ENCODE measurements around the gene RASEF.

RASEF gene

DNA sequence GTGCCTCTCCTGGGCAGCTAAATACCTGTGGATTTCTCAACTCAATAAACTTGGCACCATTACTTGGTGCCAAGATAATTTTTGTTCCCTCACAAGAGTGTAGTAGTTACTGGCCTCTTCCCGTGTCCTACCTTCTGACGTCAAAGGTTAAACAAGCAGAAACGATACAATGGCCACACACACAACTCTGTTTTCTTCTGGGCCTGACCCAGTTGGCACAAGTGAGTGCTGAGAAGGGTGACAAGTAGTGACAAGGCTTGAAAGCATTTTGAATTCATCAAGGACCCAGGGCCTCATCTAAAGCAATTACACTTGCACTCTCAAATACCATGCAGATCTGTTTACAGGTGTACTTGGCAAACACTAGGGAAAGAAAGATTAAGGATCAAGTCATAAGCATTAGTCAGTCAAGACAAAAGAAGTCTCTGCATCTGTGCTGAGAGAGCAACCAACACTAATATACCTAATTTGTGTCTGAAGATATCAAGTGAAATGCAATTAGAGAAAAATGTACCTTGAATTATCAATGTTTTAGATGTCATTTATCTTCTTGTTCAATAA is 30.8 kb downstream of the RASEF start:
- Histone ChIP-seq H3K27ac (ENCODE audit: low read depth, low read length, severe bottlenecking) (no peak overlapping the region), H3K4me1 (ENCODE audit: control insufficient read depth, insufficient read depth, low read length, poor library complexity, severe bottlenecking) (peaks cover 15% of the 10 kb centered on the region), H3K36me3 (ENCODE audit: control insufficient read depth, insufficient read depth, low read length) (no peaks in the 10 kb centered on the region), H3K4me3 (ENCODE audit: extremely low read depth, insufficient read depth, low read length, poor library complexity, severe bottlenecking) (no peak overlapping the region), H3K9me3 (ENCODE audit: control insufficient read depth, low read length) (no peaks in the 10 kb centered on the region)
- 100% methylated on average over 2 of the region's 3 CpGs; no CpG with 5 or more reads in 1 of the 2 experiments for WGBS, 2 experiments (ENCODE audit: insufficient coverage in 2 of 2)

DNA sequence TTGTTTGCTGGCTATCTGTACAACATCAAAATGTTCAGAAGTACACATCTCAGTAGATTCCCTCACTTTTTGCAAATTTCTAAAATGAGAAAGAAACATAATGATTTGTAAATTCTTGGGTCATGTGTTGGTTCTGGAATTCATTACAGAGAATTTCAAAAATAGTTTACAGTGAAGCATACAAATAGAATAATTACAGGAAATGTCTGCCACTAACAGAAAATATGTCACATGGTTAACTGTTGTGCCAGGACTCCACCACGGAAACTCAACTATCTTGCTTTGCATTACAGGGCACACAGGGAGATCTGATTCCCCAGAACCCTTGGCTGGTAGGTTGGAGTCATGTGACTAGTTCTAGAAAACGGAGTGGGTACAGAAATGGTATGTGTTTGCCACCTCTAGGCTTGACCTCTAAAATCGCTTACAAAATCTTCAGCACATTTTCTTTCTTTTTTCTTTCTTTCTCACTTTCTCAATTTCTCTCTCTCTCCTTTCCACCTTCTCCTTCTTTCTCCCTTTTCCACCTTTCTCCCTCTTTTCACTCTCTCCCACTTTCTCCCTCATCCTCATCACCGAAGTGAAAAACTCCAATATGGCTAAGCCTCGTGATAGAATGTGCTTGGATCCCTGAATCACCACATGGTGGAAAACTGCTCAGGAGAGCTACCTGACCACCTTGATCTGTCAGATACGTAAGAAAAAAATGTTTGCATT is 32.4 kb downstream of the RASEF start:
- H3K4me1 ChIP-seq (ENCODE audit: control insufficient read depth, insufficient read depth, low read length, poor library complexity, severe bottlenecking) = peaks cover 18% of the 10 kb centered on the region
- 91 to 93% methylated on average over 3 to 4 of the region's 6 CpGs for WGBS, 2 experiments (ENCODE audit: insufficient coverage in 2 of 2)
- no peaks in the 10 kb centered on the region for H3K9me3 ChIP-seq (ENCODE audit: control insufficient read depth, low read length)
- no peak overlapping the region for H3K27ac ChIP-seq (ENCODE audit: low read depth, low read length, severe bottlenecking)
- no peaks in the 10 kb centered on the region for H3K36me3 ChIP-seq (ENCODE audit: control insufficient read depth, insufficient read depth, low read length)
- H3K4me3 ChIP-seq (ENCODE audit: extremely low read depth, insufficient read depth, low read length, poor library complexity, severe bottlenecking) = no peak overlapping the region

- no peaks in the 10 kb centered on the region for H3K9me3 ChIP-seq (ENCODE audit: control insufficient read depth, low read length)
- no peak overlapping the region for H3K27ac ChIP-seq (ENCODE audit: low read depth, low read length, severe bottlenecking)
- H3K36me3 ChIP-seq (ENCODE audit: control insufficient read depth, insufficient read depth, low read length) = no peaks in the 10 kb centered on the region
- H3K4me1 ChIP-seq (ENCODE audit: control insufficient read depth, insufficient read depth, low read length, poor library complexity, severe bottlenecking) = peaks cover 18% of the 10 kb centered on the region
- 90 to 94% methylated on average over 2 to 3 of the region's 7 CpGs for WGBS, 2 experiments (ENCODE audit: insufficient coverage in 2 of 2)
- no peak overlapping the region for H3K4me3 ChIP-seq (ENCODE audit: extremely low read depth, insufficient read depth, low read length, poor library complexity, severe bottlenecking)
These were observed 33.3 kb downstream of the RASEF start for GRCh38 chr9:83029531-83030137.

GRCh38 chr9:83027153-83027891 is 35.6 kb downstream of the RASEF start:
- Histone ChIP-seq H3K9me3 (ENCODE audit: control insufficient read depth, low read length) (no peaks in the 10 kb centered on the region), H3K36me3 (ENCODE audit: control insufficient read depth, insufficient read depth, low read length) (no peaks in the 10 kb centered on the region), H3K27ac (ENCODE audit: low read depth, low read length, severe bottlenecking) (peak overlapping the region; percentile 57), H3K4me3 (ENCODE audit: extremely low read depth, insufficient read depth, low read length, poor library complexity, severe bottlenecking) (no peak overlapping the region), H3K4me1 (ENCODE audit: control insufficient read depth, insufficient read depth, low read length, poor library complexity, severe bottlenecking) (peaks cover 11% of the 10 kb centered on the region)
- WGBS, 2 experiments (ENCODE audit: insufficient coverage in 2 of 2) = 80 to 86% methylated on average over 4 to 5 of the region's 5 CpGs

- H3K36me3 ChIP-seq (ENCODE audit: control insufficient read depth, insufficient read depth, low read length) = no peaks in the 10 kb centered on the region
- WGBS, 2 experiments (ENCODE audit: insufficient coverage in 2 of 2) = 87 to 91% methylated on average over 3 to 5 of the region's 7 CpGs
- H3K4me3 ChIP-seq (ENCODE audit: extremely low read depth, insufficient read depth, low read length, poor library complexity, severe bottlenecking) = no peak overlapping the region
- H3K4me1 ChIP-seq (ENCODE audit: control insufficient read depth, insufficient read depth, low read length, poor library complexity, severe bottlenecking) = peaks cover 11% of the 10 kb centered on the region
- no peak overlapping the region for H3K27ac ChIP-seq (ENCODE audit: low read depth, low read length, severe bottlenecking)
- no peaks in the 10 kb centered on the region for H3K9me3 ChIP-seq (ENCODE audit: control insufficient read depth, low read length)
These were observed 38.3 kb downstream of the RASEF start for GRCh38 chr9:83024506-83025125.

DNA sequence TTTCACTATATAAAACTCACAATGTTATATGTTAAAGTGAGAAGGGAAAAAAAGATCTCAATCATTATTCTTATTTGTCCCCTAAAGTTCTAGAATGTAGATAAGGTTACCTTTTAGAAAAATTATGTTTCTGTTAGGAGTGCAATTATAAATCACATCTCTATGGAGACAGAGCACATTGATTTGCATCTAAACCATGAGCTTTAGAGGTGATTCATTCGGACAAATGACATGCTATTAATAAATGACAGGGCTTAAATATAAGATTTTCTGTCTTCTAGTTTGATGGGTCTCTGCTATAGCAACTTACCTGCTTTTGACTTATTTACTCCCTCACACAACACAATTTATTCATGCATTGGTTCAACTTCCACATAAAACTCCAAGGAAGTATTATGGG is 39.8 kb downstream of the RASEF start:
- Histone ChIP-seq H3K9me3 (ENCODE audit: control insufficient read depth, low read length) (no peaks in the 10 kb centered on the region), H3K27ac (ENCODE audit: low read depth, low read length, severe bottlenecking) (no peak overlapping the region), H3K4me3 (ENCODE audit: extremely low read depth, insufficient read depth, low read length, poor library complexity, severe bottlenecking) (no peak overlapping the region), H3K4me1 (ENCODE audit: control insufficient read depth, insufficient read depth, low read length, poor library complexity, severe bottlenecking) (peaks cover 9% of the 10 kb centered on the region), H3K36me3 (ENCODE audit: control insufficient read depth, insufficient read depth, low read length) (no peaks in the 10 kb centered on the region)
- no CpG with 5 or more reads among the region's 1 CpG for WGBS, 2 experiments (ENCODE audit: insufficient coverage in 2 of 2)

- Histone ChIP-seq H3K27ac (ENCODE audit: low read depth, low read length, severe bottlenecking) (no peak overlapping the region), H3K36me3 (ENCODE audit: control insufficient read depth, insufficient read depth, low read length) (no peaks in the 10 kb centered on the region), H3K9me3 (ENCODE audit: control insufficient read depth, low read length) (no peaks in the 10 kb centered on the region), H3K4me1 (ENCODE audit: control insufficient read depth, insufficient read depth, low read length, poor library complexity, severe bottlenecking) (no peaks in the 10 kb centered on the region), H3K4me3 (ENCODE audit: extremely low read depth, insufficient read depth, low read length, poor library complexity, severe bottlenecking) (no peak overlapping the region)
- 83 to 100% methylated on average over 1 of the region's 2 CpGs for WGBS, 2 experiments (ENCODE audit: insufficient coverage in 2 of 2)
These were observed 42.1 kb downstream of the RASEF start for GRCh38 chr9:83020864-83021263.

DNA sequence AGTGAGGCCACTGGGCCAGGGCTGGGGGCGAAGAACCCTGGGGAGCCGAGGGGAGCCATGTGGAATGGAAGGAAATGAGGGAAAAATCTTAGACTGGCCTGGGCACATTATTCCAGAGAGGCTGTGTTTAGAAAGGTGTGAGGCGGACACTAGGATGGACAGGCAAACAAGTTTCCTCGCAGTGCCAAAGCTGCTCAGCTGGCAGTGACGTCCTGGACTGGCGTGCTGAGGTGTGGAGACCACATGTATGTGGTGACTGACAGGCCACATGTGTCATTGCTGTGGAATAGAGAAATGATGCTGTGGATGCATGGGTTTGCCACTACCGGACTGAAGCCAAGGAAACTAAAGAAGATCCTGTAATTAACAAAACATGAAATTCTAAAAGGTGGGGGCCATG is 42.6 kb downstream of the RASEF start:
- WGBS, 2 experiments (ENCODE audit: insufficient coverage in 2 of 2) = 76 to 93% methylated on average over 4 to 6 of the region's 7 CpGs
- Histone ChIP-seq H3K27ac (ENCODE audit: low read depth, low read length, severe bottlenecking) (no peak overlapping the region), H3K4me3 (ENCODE audit: extremely low read depth, insufficient read depth, low read length, poor library complexity, severe bottlenecking) (no peak overlapping the region), H3K36me3 (ENCODE audit: control insufficient read depth, insufficient read depth, low read length) (no peaks in the 10 kb centered on the region), H3K4me1 (ENCODE audit: control insufficient read depth, insufficient read depth, low read length, poor library complexity, severe bottlenecking) (no peaks in the 10 kb centered on the region), H3K9me3 (ENCODE audit: control insufficient read depth, low read length) (no peaks in the 10 kb centered on the region)

DNA sequence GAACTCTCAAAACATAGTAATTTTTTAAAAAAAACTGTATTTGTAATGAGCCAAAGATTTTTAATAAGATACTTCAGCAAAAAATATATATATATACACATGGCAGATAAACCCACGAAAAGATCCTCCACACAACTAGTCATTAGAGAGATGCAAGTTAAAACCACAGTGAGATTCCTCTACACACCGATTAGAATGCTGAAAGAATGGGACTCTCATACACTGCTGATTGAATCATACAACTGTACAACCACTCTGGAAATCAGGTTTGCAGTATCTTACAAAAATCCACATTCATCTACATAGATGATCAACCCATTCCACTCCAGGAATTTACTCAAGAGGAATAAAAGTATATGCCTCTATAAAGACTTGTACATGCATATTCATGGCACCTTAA is 43.7 kb downstream of the RASEF start:
- H3K4me1 ChIP-seq (ENCODE audit: control insufficient read depth, insufficient read depth, low read length, poor library complexity, severe bottlenecking) = peaks cover 4% of the 10 kb centered on the region
- H3K27ac ChIP-seq (ENCODE audit: low read depth, low read length, severe bottlenecking) = no peak overlapping the region
- no peaks in the 10 kb centered on the region for H3K36me3 ChIP-seq (ENCODE audit: control insufficient read depth, insufficient read depth, low read length)
- WGBS, 2 experiments (ENCODE audit: insufficient coverage in 2 of 2) = 78 to 93% methylated on average over 2 of the region's 2 CpGs
- H3K9me3 ChIP-seq (ENCODE audit: control insufficient read depth, low read length) = no peaks in the 10 kb centered on the region
- H3K4me3 ChIP-seq (ENCODE audit: extremely low read depth, insufficient read depth, low read length, poor library complexity, severe bottlenecking) = no peak overlapping the region

DNA sequence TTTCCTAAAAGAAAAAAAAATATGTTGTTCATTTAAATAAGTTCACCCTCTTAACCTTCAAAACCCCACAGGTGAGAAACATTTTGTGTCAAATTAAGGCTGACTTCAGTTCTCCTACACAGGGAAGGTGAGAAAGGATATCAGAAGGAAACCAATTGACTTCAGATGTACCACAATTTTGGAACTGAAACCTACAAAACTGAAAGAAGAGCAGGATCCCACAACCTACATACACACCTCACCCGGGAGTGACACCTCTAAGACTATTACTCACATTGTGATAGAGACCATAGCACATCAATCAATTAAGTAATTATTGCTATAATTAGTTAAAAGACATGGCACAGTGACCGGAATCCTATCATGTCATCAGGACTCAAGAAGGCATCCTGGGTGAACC is 47.0 kb downstream of the RASEF start:
- Histone ChIP-seq H3K4me3 (ENCODE audit: extremely low read depth, insufficient read depth, low read length, poor library complexity, severe bottlenecking) (no peak overlapping the region), H3K4me1 (ENCODE audit: control insufficient read depth, insufficient read depth, low read length, poor library complexity, severe bottlenecking) (peaks cover 9% of the 10 kb centered on the region), H3K27ac (ENCODE audit: low read depth, low read length, severe bottlenecking) (no peak overlapping the region), H3K9me3 (ENCODE audit: control insufficient read depth, low read length) (no peaks in the 10 kb centered on the region), H3K36me3 (ENCODE audit: control insufficient read depth, insufficient read depth, low read length) (no peaks in the 10 kb centered on the region)
- WGBS, 2 experiments (ENCODE audit: insufficient coverage in 2 of 2) = 100% methylated on average over 1 of the region's 2 CpGs; no CpG with 5 or more reads in 1 of the 2 experiments
